CD4-positive, alpha-beta T cell treated with Interleukin-17A for 4 hours (primary cell): Measurements from ENCODE around the gene SYTL3.
"Not testable (repeated sequence)": the region's sequence is repeated elsewhere in the genome, so short reads cannot be mapped to it uniquely, and the experiment has no call there.

Source experiments
- DNase-seq: peaks from one replicate; pipeline ENCODE4 v3.0.0-alpha.2; 2020; ENCODE audit warnings: mixed read lengths

The SYTL3 gene

DNA sequence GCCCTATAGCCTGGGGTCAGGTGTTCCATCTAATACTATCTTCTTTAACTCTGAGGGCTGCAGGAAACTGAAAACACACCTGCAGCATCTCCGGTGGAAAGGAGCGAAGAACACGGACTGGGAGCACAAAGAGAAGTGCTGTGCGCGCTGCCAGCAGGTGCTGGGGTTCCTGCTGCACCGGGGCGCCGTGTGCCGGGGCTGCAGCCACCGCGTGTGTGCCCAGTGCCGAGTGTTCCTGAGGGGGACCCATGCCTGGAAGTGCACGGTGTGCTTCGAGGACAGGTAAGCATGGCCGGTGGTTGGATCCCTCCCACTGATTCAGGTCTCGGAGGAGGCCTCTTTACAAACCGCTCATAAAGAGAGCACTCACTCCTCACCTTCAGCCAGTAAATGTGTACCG lies 15.5 kb downstream of the SYTL3 start:
- DNase-seq: no peak

DNA sequence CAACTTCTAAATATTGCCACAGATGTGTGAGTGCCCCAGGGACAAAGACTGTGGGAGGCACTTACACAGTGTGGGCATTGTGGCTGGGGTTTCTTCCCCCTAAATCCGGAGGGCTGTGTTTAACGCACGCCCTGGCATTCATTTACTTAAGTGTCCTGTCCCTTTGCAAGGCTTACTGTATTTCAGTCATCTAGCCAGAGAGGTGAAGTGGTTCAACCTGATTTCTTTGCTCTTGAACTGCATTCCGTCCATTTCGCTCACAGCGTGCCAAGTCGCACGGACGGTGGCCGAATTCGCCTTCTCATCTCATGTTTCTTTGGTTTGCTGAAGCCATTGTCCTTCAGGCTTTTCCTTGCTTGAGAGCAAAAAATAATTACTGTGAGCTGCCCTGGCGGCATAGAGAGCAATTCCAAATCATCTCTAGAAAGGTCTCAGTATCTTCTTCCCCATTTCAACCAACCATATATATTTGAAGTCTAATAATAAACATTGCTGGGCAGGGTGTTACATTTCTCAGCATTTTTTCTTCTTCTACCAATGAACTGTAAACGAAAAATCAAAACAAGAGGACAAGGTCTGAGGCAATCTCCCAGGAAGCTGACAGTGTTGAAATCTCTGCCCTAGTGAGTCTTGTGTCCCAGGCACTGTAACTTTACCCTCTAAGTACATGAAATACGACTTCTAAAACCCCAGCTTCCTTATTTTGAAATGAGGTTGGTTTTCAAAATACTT lies 16.9 kb downstream of the SYTL3 start:
- DNase-seq: no peak

DNA sequence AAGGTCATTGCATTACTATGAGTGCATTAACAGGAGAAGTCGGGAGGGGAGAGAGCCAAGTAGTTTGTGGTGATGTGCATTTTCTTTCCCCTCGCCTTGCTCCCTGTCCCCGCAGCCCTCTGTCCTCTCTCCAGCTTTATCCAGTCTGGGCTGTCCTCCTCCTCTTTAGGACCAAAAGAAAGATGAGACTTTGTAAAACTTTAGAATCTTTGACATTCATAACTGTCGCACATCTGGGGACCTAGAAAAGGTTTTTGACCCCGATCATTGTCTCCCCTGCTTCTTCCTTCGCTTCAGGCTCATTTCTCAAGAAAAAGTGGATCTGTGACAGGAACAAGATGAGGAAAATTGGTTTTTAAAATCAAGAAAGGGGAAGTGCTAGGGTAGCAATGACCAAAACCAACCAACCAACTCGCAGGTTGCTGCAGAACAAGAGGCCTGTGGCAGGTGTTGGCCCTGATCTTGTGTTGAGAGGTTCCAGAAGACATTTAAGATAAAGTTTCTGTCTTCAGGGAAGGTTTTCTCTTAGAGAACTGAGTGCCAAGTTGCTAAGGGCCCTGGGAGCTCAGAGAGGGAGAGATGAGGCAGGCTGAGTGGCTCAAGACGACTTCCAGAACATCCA lies 17.6 kb downstream of the SYTL3 start:
- DNase-seq: no peak

DNA sequence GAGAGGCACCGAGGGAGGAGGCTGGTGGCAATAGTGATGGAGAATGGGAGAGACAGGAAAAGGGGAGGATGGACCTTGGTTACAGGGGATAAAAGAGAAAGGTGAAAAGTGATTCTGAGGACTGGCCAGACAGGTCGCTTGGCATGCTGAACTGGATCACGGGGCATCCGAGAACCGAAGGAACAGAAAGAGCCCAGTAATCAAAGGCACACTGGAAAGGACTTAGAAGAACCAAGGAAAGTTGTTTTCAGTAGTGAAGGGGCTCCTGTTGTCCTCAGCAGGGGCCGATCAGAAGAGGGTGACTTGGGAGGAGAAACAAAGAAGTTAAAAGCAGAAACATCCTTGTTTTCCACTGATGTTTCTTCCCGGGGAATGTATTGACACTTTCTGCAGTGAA lies 18.9 kb downstream of the SYTL3 start:
- no peak for DNase-seq

DNA sequence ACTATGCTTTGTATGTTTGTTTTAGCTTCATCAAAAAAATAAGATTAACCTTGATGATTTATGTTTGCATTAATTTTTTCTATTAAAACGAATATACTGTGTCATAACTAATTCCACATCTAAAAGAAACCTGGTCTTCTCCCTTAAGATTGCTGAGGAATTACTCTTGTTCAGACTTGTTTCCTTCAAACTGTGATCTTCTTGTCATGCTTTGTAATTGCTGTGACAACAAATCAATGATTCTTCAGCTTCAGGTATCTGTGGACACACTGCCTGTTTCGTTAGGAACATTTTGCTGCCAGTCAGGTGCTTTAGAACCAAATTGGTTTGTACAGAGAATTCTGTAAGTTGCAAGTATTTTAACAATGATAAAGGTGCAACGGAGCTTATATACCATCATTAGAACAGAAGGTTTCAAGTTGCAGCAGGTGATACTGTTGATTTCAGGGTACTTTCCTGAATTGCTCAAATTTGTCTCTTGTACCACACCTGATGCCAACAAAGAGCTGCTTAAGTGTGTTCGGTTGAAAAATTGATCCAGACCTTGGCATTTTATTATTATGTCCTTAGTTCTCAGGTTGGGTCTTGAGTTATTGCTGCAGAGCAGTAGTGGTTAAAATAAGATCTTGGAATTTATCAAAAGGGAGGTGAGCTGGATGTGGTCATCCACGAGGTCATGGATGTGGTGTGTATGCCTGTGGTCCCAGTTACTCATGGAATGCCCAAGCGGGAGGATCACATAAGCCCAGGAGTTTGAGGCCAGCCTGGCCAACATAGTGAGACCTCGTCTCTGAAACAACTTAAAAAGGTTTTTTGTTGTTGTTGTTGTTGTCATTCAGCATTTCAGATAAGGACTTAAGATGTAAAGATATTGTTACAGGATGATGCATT lies 19.5 kb downstream of the SYTL3 start:
- no peak for DNase-seq

DNA sequence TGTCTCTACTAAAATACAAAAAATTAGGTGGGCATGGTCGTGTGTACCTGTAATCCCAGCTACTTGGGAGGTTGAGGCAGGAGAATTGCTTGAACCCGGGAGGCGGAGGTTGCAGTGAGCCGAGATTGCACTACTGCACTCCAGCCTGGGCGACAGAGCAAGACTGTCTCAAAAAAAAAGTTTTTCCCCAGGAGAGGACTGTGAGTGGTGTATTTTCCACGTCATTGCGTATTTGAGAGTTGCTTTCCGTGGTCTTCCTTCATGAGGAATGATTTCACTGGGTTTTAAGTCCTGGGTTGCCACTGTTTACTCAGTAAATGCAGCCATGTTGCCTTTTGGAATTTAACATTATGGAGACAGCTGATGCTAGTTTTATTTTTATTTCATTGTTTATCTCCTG lies 22.3 kb downstream of the SYTL3 start:
- not testable (repeated sequence) for DNase-seq

DNA sequence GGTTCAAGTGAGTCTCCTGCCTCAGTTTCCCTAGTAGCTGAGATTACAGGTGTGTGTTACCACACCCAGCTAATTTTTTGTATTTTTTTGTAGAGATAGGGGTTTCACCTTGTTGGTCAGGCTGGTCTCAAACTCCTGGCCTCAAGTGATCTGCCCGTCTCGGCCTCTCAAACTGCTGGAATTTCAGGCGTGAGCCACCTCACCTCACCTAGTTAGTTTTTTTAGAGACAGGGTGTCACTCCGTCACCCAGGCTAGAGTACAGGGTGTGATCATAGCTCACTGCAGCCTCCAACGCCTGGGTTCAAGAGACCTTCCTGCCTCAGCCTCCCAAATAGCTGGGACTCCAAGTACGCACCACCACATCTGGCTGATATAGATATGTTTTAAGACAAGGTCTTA lies 22.9 kb downstream of the SYTL3 start:
- DNase-seq: no peak

DNA sequence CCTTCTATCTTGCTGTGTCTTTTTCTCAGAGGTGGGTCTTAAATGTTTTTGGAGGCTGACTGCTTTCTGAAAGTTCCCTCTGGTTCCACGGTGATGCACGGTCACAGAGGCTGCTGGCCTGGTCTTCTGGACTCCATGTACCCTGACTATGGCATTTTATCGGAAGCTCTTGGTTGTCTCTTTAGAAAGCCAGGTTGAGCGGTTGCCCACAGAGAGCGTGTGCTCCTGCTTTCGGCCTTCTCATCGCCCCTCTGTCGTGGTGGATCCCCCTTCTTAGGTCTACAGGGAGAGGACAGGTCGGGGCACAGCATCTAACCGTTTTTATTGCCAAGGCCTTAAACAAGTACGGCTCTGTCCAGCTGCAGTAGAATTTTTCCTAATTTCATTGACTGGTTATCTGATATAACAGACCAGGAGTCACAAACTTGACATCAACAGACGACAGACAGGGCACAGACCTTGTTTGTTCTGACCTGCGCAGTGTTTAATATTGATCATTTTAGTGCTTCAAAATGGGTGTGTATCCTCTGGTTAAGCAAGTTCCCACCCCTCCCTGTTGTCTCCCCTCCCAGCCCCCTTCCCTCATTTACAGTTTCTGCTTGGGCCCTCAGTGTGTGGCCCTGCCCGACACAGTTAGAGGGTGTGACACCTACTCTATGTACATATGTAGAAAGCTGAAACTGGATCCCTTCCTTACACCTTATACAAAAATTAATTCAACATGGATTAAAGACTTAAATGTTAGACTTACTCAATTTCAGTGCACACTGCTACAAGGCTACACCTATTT lies 24.7 kb downstream of the SYTL3 start:
- no peak for DNase-seq

DNA sequence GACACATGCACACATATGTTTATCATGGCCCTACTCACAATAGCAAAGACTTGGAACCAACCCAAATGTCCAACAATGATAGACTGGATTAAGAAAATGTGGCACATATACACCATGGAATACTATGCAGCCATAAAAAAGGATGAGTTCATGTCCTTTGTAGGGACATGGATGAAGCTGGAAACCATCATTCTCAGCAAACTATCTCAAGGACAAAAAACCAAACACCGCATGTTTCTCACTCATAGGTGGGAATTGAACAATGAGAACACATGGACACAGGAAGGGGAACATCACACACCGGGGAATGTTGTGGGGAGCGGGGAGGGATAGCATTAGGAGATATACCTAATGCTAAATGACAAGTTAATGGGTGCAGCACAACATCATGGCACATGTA lies 27.2 kb downstream of the SYTL3 start:
- not testable (repeated sequence) for DNase-seq

DNA sequence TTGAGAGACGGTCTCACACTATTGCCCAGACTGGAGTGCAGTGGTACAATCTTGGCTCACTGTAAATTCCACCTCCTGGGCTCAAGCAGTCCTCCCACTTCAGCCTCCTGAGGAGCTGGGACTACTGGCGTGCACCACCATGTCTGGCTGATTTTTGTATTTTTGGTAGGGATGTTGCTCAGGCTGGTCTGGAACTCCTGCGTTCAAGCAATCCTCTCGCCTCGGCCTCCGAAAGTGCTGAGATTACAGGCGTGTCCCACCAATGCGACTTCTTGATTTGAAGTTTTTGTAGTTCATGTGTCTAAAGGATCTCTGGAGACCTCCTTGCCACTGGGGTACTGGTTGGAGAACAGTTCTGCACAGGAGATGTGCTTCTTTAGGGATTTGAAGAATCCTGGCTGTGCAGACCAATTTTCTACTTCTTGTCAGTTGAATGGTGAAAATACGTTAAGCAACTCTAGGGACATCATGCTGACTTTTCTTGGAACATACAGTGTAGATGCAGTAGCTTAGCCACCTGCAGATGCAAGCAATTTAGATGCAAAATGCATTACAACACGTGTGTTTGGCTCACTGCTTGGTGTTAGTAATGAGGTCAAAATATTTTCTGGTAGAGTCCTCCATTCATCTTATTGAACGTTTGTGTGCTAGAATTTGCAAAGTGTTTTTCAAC lies 28.2 kb downstream of the SYTL3 start:
- DNase-seq: no peak

DNA sequence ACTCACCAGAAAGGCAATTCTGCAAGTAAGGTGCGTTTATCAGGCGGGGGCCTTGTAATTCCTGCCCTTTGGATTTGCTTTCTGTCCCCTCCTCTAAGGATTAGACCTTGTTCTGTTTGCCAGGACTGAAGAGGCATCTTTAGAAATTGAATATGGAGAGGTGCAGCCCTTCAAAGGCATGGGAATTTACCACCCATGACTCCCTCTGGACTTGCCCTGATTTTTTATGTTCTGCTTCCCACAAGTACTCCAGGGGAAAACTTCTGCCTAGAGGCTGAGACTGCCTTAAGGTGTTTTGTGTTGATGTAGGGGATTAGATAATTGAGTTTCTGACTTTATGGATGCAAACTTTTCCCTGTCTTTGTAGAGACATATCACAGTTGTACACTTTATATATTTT lies 30.2 kb downstream of the SYTL3 start:
- DNase-seq: no peak

DNA sequence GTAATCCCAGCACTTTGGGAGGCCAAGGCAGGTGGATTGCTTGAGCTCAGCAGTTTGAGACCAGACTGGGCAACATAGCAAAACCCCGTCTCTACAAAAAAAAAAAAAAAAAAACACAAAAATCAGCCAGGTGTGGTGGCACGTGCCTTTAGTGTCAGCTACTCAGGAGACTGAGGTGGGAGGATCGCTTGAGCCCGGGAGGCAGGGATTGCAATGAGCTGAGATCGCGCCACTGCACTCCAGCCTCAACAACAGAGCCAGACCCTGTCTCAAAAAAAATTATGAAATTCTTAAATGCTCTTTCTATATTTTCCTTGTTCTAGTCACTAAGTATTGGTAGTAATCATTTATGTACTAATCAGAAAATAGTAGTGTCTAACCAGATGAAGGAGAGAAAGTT lies 30.6 kb downstream of the SYTL3 start:
- no peak for DNase-seq

DNA sequence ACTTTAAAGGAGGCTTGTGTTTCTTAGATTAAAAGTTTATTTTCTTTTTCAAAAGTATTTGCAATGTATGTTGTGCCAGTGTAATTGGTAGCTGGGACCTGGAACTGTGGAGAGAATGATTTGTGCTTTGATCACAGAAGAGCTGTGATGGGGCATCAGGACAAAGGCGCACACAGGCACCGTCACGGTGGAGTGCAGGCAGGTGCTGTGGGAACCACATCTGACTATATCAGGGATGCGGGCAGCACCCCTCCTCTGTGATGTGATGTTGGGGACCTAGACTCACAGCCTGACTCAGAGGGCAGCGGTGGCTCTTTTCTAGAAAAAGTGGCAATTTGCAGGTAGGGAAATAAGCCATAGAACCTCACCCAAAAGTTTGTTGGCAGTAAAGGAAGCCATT lies 34.5 kb downstream of the SYTL3 start:
- peak; percentile 58 for DNase-seq

DNA sequence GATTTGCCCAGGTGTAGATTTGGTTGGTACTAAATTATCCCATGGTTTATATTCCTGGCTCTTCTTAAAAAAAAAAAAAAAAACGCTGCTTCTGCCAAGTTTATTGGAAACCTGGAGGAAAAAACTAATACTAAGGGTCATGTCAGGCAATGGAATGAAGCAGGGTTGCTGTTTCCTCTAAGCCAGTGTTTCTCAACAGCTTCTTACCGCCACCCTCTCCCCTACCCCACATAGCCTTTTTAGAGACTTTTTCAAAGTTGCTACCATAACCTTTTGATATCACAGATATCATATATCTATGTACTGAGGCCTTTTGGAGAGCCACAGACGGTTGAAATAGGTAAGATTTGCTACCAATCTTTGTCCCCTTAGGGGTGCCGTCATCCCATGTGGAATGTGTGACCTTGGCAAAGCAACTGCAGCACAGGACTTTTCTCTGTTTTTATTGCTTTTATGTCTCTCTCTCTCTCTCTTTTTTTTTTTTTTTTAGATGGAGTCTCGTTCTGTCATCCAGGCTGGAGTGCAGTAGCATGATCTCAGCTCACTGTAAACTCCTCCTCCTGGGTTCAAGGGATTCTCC lies 35.0 kb downstream of the SYTL3 start:
- DNase-seq: no peak

DNA sequence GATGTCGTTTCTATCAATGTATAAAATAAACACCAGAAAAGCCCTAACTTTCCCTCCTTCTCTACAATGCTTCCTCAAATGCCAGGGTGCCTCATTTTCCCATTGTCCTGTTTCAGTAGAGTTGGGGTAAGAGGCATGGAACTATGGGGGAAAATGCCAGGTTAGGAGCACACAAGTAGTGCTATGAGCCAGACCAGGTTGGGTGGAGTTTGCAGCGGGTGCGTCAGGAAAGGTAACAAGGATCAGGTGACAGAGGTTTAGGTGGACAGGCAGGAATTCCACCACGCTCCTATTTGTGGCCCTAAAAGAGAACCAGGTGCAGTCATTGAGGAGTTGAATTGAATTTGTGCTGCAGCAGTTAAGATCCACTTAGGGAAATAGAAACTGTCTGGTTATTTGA lies 36.5 kb downstream of the SYTL3 start:
- no peak for DNase-seq

DNA sequence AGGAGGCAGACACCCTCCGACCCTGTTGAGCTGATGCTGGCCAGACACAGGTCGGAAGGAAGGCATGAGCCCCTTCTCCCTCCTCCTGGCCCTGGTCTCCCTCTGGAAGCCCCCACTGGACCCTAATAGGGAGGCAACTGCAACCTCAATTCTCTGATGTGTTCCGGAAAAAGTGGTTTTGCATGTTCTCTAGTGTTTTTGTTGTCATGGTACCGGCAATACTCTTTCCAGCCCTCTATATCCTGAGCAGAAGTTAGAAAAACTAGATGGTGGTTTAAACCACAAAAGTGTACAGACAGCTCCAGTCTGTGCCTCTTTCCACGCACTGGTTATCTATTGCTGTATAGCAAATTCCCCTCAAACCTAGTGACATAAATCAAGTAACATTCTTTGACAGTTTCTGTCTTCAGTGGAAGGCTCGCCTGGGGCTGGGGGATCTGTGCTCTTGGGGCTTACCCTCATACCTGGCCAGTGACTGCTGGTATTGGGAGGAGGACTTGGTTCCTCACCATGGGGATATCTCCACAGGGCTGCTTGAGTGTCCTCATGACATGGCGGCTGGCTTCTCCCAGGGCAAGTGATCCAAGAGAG lies 37.0 kb downstream of the SYTL3 start:
- DNase-seq: peak; percentile 48

DNA sequence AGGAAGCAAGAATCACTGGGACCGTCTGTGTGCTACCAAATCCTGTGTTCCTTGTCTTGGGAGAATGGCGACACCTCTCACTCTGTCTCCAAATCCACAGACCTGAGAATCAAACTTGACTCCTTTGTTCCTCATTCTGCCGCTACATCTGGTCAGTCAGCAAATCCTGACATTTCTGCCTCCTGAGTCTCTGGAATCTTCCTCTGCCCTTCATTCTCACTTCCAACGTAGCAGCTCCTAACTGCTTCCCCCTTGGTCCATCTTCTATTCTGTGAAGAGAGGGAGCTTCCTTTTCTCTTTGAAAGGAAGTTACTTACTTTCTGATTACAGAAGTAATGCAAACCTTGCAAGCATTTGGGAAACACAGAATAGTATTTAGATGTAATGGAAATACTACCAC lies 37.7 kb downstream of the SYTL3 start:
- DNase-seq: no peak

DNA sequence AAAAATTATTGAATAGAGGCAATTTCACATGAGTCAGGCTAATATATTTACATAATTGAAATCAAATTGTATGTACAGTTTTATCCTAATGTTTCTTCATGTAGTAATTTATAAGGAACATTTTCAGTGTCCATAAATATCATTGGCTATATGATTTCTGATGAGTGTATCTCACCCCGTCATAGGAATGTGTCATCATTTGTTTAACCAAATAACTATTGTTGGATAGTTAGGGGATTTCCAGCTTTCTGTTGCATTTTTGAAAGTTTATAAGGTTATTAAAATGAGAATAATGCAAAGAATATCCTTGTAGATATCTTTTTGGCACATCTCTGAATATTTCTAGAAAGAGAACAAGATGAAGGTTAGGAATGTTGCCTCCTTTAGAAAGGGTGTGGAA lies 39.0 kb downstream of the SYTL3 start:
- no peak for DNase-seq

DNA sequence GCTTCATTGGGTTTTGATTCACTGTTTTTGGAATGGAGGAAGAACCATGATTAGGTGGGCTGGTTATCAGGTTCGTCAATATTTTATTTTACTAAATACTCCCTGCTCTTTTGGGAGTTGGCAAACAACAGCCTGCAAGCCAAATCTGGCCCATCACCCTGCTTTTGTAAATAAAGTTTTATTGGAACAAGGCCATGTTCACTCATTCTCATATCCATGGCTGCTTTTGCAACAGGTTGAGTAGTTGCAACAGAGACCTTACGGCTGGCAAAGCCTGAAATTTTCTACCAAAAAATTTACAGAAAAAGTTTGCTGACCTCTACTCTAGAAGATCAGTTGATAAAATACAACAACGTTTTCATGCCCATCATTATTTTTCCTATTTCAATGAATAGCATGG lies 45.1 kb downstream of the SYTL3 start:
- DNase-seq: no peak

DNA sequence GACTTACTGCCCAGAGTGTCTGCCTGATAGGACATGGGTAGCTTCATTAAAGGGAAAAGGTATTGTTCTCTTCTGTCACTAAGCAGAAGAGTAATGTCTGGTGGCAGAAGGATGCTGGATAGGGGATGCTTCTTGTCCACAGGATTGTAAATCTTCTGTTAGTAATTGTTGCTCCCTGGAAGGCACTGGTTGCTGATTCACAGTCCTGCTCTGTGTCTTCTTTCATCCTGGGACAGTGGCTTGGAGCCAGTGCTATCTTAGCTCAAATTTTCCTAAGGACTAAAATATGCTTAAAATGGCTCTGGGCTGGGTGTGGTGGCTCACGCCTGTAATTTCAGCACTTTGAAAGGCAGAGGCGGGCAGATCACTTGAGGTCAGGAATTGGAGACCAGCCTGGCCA lies 48.0 kb downstream of the SYTL3 start:
- DNase-seq: no peak

DNA sequence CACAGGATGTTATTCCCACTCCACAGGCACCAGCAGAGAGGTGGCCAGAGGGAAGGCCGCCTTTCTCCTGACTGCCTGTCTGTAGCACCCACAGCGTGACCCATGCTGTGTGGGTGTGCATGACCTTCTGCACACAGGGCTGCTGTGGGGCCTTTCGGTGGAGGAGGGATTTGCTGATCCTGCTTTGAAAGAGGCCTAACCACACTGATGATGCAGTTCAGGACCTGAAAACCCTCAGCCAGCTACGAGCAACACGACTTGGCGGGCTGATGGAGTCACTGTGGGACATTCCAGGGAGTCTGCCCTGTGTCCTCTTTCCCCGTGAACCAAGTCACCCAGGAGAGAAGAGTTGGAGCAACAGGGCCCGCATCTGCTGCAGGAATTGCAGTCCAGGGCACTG lies 49.1 kb downstream of the SYTL3 start:
- no peak for DNase-seq

DNA sequence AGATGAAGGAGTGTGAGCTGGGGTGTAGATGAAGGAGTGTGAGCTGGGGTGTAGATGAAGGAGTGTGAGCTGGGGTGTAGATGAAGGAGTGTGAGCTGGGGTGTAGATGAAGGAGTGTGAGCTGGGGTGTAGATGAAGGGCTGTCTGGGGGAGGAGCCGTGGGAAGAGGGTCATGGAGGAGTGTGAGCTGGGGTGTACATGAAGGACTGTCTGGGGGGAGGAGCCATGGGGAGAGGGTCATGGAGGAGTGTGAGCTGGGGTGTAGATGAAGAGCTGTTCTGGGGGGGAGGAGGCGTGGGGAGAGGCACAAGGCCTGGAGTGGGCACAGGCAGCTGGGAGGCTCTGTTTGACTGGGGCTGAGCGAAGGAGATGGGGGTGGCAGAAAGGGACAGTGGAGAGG lies 51.4 kb downstream of the SYTL3 start:
- DNase-seq: not testable (repeated sequence)
